HepG2 (cell line): ENCODE results near the gene ZSCAN21. TPM values are rescaled to one million over a fixed set of nuclear protein-coding genes. Genes with fewer than 3 reads are reported as not detected.

Experiments
- ATAC-seq: fragments of 200-7000 bp; cut with Tn5 transposase; 3 replicates; pipeline ENCODE4 v1.9.1; 2020; ENCODE audit warnings: mild to moderate bottlenecking, moderate library complexity
- BruUV-seq: library from RNA; stranded (reverse); fragments of 400-500 nt; replicated peaks from 2 replicates; lab custom pipeline; 2021; lab: Mats Ljungman, UMichigan
- CTCF ChIA-PET: fragments of 300-600 bp; formaldehyde crosslinking; extraction: SDS; loops from one replicate; lab custom pipeline; 2021; ENCODE audit warnings: low total read pairs, inconsistent platforms, low intra/inter-chr PET ratio; lab: Yijun Ruan, JAX
- POLR2A ChIA-PET: fragments of 350-600 bp; sonication (Branson Sonifier 250); formaldehyde crosslinking; loops from one replicate; lab custom pipeline; 2020; ENCODE audit warnings: antibody characterized with exemption, inconsistent platforms; lab: Yijun Ruan, JAX
- DNase-seq: peaks from one replicate; pipeline ENCODE4 v3.0.0-alpha.2; 2015; ENCODE audit warnings: low spot score
- FAIRE-seq: peaks from 3 replicates; lab custom pipeline; 2011; peaks lifted over from hg19 to GRCh38; lab: Jason Lieb, UNC
- H2AFZ ChIP-seq: one replicate; pipeline ENCODE4 v1.6.1; 2011; ENCODE audit warnings: low read length, inconsistent platforms
- H3K27ac ChIP-seq: fragments of 300-600 bp; 3 replicates; pipeline ENCODE4 v1.8.0; 2011; ENCODE audit warnings: mixed run types, mild to moderate bottlenecking, mixed read lengths, low read length, inconsistent platforms; ENCODE audit not compliant: insufficient read depth; ENCODE audit errors: extremely low read length
- H3K27me3 ChIP-seq, 2 experiments: fragments of 200-600 bp in 1 of 2; 2 replicates in 1 of 2; 3 replicates in 1 of 2; pipeline versions ENCODE4 v1.6.0 to v1.8.0; 2011; ENCODE audit warnings: low read length in 2 of 2, mild to moderate bottlenecking in 2 of 2, moderate library complexity in 2 of 2, inconsistent platforms in 1 of 2; ENCODE audit not compliant: insufficient read depth in 2 of 2, control insufficient read depth in 1 of 2
- H3K36me3 ChIP-seq, 2 experiments: fragments of 200-600 bp in 1 of 2; replicated peaks in 1 of 2; 2 replicates in 1 of 2; 3 replicates in 1 of 2; pipeline versions ENCODE4 v1.5.1 to v1.8.0; 2011; ENCODE audit warnings: low read length in 2 of 2, inconsistent platforms in 1 of 2; ENCODE audit not compliant: insufficient read depth in 2 of 2, control insufficient read depth in 1 of 2
- H3K4me1 ChIP-seq: 2 replicates; pipeline ENCODE4 v1.5.1; 2012; ENCODE audit warnings: low read length, inconsistent platforms; ENCODE audit not compliant: insufficient read depth
- H3K4me2 ChIP-seq: 2 replicates; pipeline ENCODE4 v1.6.0; 2011; ENCODE audit warnings: low read depth, low read length, inconsistent platforms
- H3K4me3 ChIP-seq, 3 experiments: fragments of 200-600 bp in 1 of 3; sonication (generic), shearing (Covaris generic) in 1 of 3; replicated peaks in 1 of 3; 2 replicates each; pipeline ENCODE4 v1.5.1; 2011 to 2016; ENCODE audit warnings: low read length in 3 of 3, inconsistent platforms in 2 of 3, low read depth in 2 of 3, mild to moderate bottlenecking in 2 of 3, control low read depth in 1 of 3, mixed read lengths in 1 of 3; ENCODE audit not compliant: insufficient read depth in 1 of 3
- H3K79me2 ChIP-seq: one replicate; pipeline ENCODE4 v1.6.1; 2011; ENCODE audit warnings: low read length, inconsistent platforms; ENCODE audit not compliant: insufficient read depth
- H3K9ac ChIP-seq: 2 replicates; pipeline ENCODE4 v1.6.0; 2011; ENCODE audit warnings: mild to moderate bottlenecking, low read depth, low read length, inconsistent platforms; ENCODE audit not compliant: insufficient read depth
- H3K9me3 ChIP-seq: 2 replicates; pipeline ENCODE4 v1.5.1; 2012; ENCODE audit warnings: mild to moderate bottlenecking, low read length
- H4K20me1 ChIP-seq: 2 replicates; pipeline ENCODE4 v1.6.0; 2011; ENCODE audit warnings: inconsistent platforms, mild to moderate bottlenecking, low read length, moderate library complexity; ENCODE audit not compliant: insufficient read depth
- BCLAF1 ChIP-seq: fragments of 450-650 bp; IDR thresholded peaks from 2 replicates; pipeline ENCODE4 v1.6.1; 2017; ENCODE audit warnings: mild to moderate bottlenecking
- CCAR2 ChIP-seq: fragments of 200-400 bp; formaldehyde crosslinking; optimal IDR thresholded peaks from 2 replicates; pipeline ENCODE3; 2018; ENCODE audit warnings: low read depth, mild to moderate bottlenecking, low read length, moderate library complexity
- TAF15 ChIP-seq: fragments of 200-400 bp; formaldehyde crosslinking; IDR thresholded peaks from one replicate; pipeline ENCODE4 v1.6.1; 2018; ENCODE audit warnings: mild to moderate bottlenecking, low read depth, low read length; ENCODE audit not compliant: poor library complexity, severe bottlenecking
- TIGD3 ChIP-seq: sonication (generic); formaldehyde crosslinking; IDR thresholded peaks from 2 replicates; pipeline ENCODE4 v1.5.1; 2020; ENCODE audit warnings: mild to moderate bottlenecking, missing genetic modification reagents, borderline replicate concordance
- WGBS: methylation state at CpG from one replicate; pipeline ENCODE4 v1.1.6; 2017; ENCODE audit warnings: low lambda C conversion rate; 5-methylcytosine and 5-hydroxymethylcytosine counted together
- in situ Hi-C: cut with HindIII; loops from 2 replicates; pipeline ENCODE4 v1.10.0; 2017; ENCODE audit warnings: low pct_unique_long_range_greater_than_20kb; ENCODE audit not compliant: extremely low pct_ligation_motif_present
- intact Hi-C: fragments of 100-400 bp; cut with micrococcal nuclease; formaldehyde crosslinking; loops from one replicate; pipeline ENCODE4 v1.10.0; 2022; ENCODE audit not compliant: unreplicated experiment
- polyA plus RNA-seq, 8 experiments: library from polyadenylated mRNA; depleted of rRNA in 3 of 8; stranded (reverse) in 7 of 8; unstranded in 1 of 8; fragments of >200 nt; fragmentation: Illumina TruSeq in 4 of 8; extraction: Trizol in 4 of 8; gene quantifications; 2 replicates each; pipeline versions ENCODE4 v1.2.1 to v1.2.3, GENCODE V29; 2011 to 2016; ENCODE audit warnings: low read depth in 4 of 8, missing spikeins in 1 of 8, mixed read lengths in 1 of 8; ENCODE audit not compliant: insufficient read depth in 1 of 8
- total RNA-seq, 5 experiments: library from RNA; depleted of rRNA; stranded (reverse); fragments of >200 nt; fragmentation: Illumina TruSeq; extraction: Trizol; gene quantifications; 2 replicates each; pipeline ENCODE4 v1.2.3, GENCODE V29; 2016; ENCODE audit warnings: low read depth in 1 of 5

Gene ZSCAN21
- total and polyA plus RNA-seq, 2 of the 13 experiments (the other 11 are each of a cell fraction or from before 2014, with no cell fraction given): 7.0 to 10.0 TPM

DNA sequence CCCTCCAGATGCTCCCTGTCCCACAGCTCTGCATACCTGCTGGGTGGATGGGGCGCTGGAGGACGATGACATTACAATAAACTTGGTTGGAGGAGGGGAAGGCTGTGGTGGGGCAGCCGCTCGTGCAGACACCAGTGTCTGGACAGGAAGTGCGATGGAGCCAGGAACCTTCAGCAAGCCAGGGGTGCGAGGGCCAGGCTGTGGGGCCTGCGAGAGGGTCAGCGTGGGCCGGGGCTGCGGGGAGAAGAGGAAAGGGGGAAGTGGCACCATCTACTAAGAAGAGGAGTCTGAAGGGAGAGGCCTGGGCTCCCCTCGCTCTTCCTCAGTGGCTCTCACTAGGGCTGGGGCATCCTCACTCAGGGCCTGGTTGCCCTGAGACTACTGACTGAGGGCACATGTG lies 58.3 kb downstream of the ZSCAN21 start:
- H2AFZ ChIP-seq: no peak overlapping the region
- no peaks in the 10 kb centered on the region for H3K9me3 ChIP-seq
- DNase-seq: no peak
- H3K27ac ChIP-seq: no peak overlapping the region
- ChIA-PET CTCF (no interaction called here), POLR2A (no interaction called here)
- no peak overlapping the region for H3K9ac ChIP-seq
- H4K20me1 ChIP-seq: no peaks in the 10 kb centered on the region
- no peaks in the 10 kb centered on the region for H3K79me2 ChIP-seq
- intact Hi-C loops (no loop called here), in situ Hi-C loops (no loop called here)
- H3K36me3 ChIP-seq: peaks cover 10 to 30% of the 10 kb centered on the region in 2 experiments; a peak in 4 of 5 replicates
- H3K27me3 ChIP-seq: no peaks in the 10 kb centered on the region
- H3K4me3 ChIP-seq: no peak overlapping the region
- no peak for FAIRE-seq
- ATAC-seq: no peak
- no peak for TF ChIP-seq TAF15
- TF ChIP-seq TIGD3 (CRISPR knock-in tag): no peak
- TF ChIP-seq CCAR2: no peak
- TF ChIP-seq BCLAF1: no peak
- WGBS: 97% methylated on average over 11 of the region's 11 CpGs
- H3K4me2 ChIP-seq: no peak overlapping the region
- H3K4me1 ChIP-seq: peaks cover 18% of the 10 kb centered on the region
- no TSS peak for BruUV-seq
